Measurements from ENCODE around the gene RRP7A. TPM values are rescaled to one million over a fixed set of nuclear protein-coding genes. Genes with fewer than 3 reads are reported as not detected.

The RRP7A gene
- total and polyA plus RNA-seq, 4 donors: 8.6 to 12.1 (median 10.3) TPM

GRCh38 chr22:42468841-42469240, 50.8 kb downstream of the RRP7A start:
- no peak overlapping the region for H3K9ac ChIP-seq (ENCODE audit: low read depth in 1 of 2, low read length in 2 of 2)
- DNase-seq (ENCODE audit: low spot score): no peak
- H3K27ac ChIP-seq (ENCODE audit: low read depth in 1 of 2, low read length in 2 of 2): no peak overlapping the region
- H3K27me3 ChIP-seq (ENCODE audit: control insufficient read depth in 4 of 4, insufficient read depth in 4 of 4, low read length in 3 of 4): no peaks in the 10 kb centered on the region
- TF ChIP-seq JUND (IDR thresholded peaks at IDR 0.05) (no peak), ATF3 (IDR thresholded peaks at IDR 0.05) (no peak), REST (IDR thresholded peaks at IDR 0.05) (no peak), EGR1 (IDR thresholded peaks at IDR 0.05; ENCODE audit: low read depth in 2 of 2) (no peak), YY1 (IDR thresholded peaks at IDR 0.05) (no peak), CTCF (IDR thresholded peaks at IDR 0.05; ENCODE audit: low read depth, low read length, missing input control) (no peak), SP1 (IDR thresholded peaks at IDR 0.05) (no peak), HNF4G (IDR thresholded peaks at IDR 0.05) (no peak), FOXA2 (IDR thresholded peaks at IDR 0.05) (no peak), FOXA1 (IDR thresholded peaks at IDR 0.05) (no peak), HNF4A (conservative IDR thresholded peaks at IDR 0.05) (no peak), TAF1 (conservative IDR thresholded peaks at IDR 0.05) (no peak), RXRA (IDR thresholded peaks at IDR 0.05) (no peak), NR2F2 (IDR thresholded peaks at IDR 0.05) (no peak), GABPA (IDR thresholded peaks at IDR 0.05 in 1 of 2, conservative IDR thresholded peaks at IDR 0.05 in 1 of 2) (no peak), MAX (IDR thresholded peaks at IDR 0.05) (no peak)
- 93% methylated on average over 2 of the region's 2 CpGs for WGBS
- no peak overlapping the region for H3K4me3 ChIP-seq (ENCODE audit: low read depth in 1 of 3, low read length in 3 of 3)
- no peaks in the 10 kb centered on the region for H3K4me1 ChIP-seq (ENCODE audit: control insufficient read depth in 4 of 4, insufficient read depth in 4 of 4, low read length in 3 of 4)
- H3K36me3 ChIP-seq (ENCODE audit: control insufficient read depth in 4 of 4, insufficient read depth in 3 of 4, low read depth in 1 of 4, low read length in 3 of 4): no peaks in the 10 kb centered on the region
- H3K9me3 ChIP-seq (ENCODE audit: control insufficient read depth in 4 of 4, low read length in 3 of 4): no peaks in the 10 kb centered on the region

- Histone ChIP-seq H3K9me3 (ENCODE audit: control insufficient read depth in 4 of 4, low read length in 3 of 4) (no peaks in the 10 kb centered on the region), H3K36me3 (ENCODE audit: control insufficient read depth in 4 of 4, insufficient read depth in 3 of 4, low read depth in 1 of 4, low read length in 3 of 4) (no peaks in the 10 kb centered on the region), H3K27me3 (ENCODE audit: control insufficient read depth in 4 of 4, insufficient read depth in 4 of 4, low read length in 3 of 4) (no peaks in the 10 kb centered on the region), H3K4me1 (ENCODE audit: control insufficient read depth in 4 of 4, insufficient read depth in 4 of 4, low read length in 3 of 4) (no peaks in the 10 kb centered on the region), H3K27ac (ENCODE audit: low read depth in 1 of 2, low read length in 2 of 2) (no peak overlapping the region), H3K4me3 (ENCODE audit: low read depth in 1 of 3, low read length in 3 of 3) (no peak overlapping the region), H3K9ac (ENCODE audit: low read depth in 1 of 2, low read length in 2 of 2) (no peak overlapping the region)
- TF ChIP-seq REST (IDR thresholded peaks at IDR 0.05) (no peak), FOXA2 (IDR thresholded peaks at IDR 0.05) (no peak), FOXA1 (IDR thresholded peaks at IDR 0.05) (no peak), RAD21 (IDR thresholded peaks at IDR 0.05) (no peak), HNF4G (IDR thresholded peaks at IDR 0.05) (no peak), RXRA (IDR thresholded peaks at IDR 0.05) (no peak), JUND (IDR thresholded peaks at IDR 0.05) (no peak)
- no peak for DNase-seq (ENCODE audit: low spot score)
- 59% methylated on average over 1 of the region's 1 CpG for WGBS
Observed at GRCh38 chr22:42462016-42462415, 57.6 kb downstream of the RRP7A start.
